Measurements from ENCODE around the gene SLC27A3.

Gene SLC27A3

GRCh38 chr1:153790313-153790965 lies 15.2 kb downstream of the SLC27A3 start:
- Histone ChIP-seq H3F3A (ENCODE audit: insufficient read depth, low read length) (peaks cover 28% of the 10 kb centered on the region), H3K9me2 (replicated peaks; ENCODE audit: insufficient read depth, low read length) (no peaks in the 10 kb centered on the region), H3K4me2 (ENCODE audit: low read depth, low read length) (peak overlapping the region; percentile 56), H3K36me3 (replicated peaks; ENCODE audit: insufficient read depth, low read length) (no peaks in the 10 kb centered on the region), H3K27ac (ENCODE audit: low read length) (peak overlapping the region; percentile 73), H2AFZ (ENCODE audit: low read length) (peak overlapping the region; percentile 43), H4K20me1 (ENCODE audit: insufficient read depth, low read length) (no peaks in the 10 kb centered on the region), H3K27me3 (replicated peaks; ENCODE audit: insufficient read depth, low read length) (no peaks in the 10 kb centered on the region), H3K79me2 (ENCODE audit: low read length) (no peaks in the 10 kb centered on the region), H3K4me1 (ENCODE audit: low read length) (peaks cover 29% of the 10 kb centered on the region), H3K9me3 (replicated peaks; ENCODE audit: insufficient read depth, low read length) (no peaks in the 10 kb centered on the region), H3K9ac (ENCODE audit: low read length) (peak overlapping the region; percentile 29), H3K4me3 (ENCODE audit: low read length) (peak overlapping the region; percentile 24)
- TF ChIP-seq CTCF (IDR thresholded peaks at IDR 0.05; ENCODE audit: low read length) (no peak), EZH2 (optimal IDR thresholded peaks at IDR 0.05; ENCODE audit: low read depth, low read length) (no peak), EZH2phosphoT487 (IDR thresholded peaks at IDR 0.05; ENCODE audit: low read length) (no peak)
- DNase-seq: no peak

- Histone ChIP-seq H3F3A (ENCODE audit: insufficient read depth, low read length) (peaks cover 27% of the 10 kb centered on the region), H3K79me2 (ENCODE audit: low read length) (no peaks in the 10 kb centered on the region), H3K4me1 (ENCODE audit: low read length) (peaks cover 29% of the 10 kb centered on the region), H3K27ac (ENCODE audit: low read length) (peak overlapping the region; percentile 73), H3K27me3 (replicated peaks; ENCODE audit: insufficient read depth, low read length) (no peaks in the 10 kb centered on the region), H3K9me3 (replicated peaks; ENCODE audit: insufficient read depth, low read length) (no peaks in the 10 kb centered on the region), H2AFZ (ENCODE audit: low read length) (peak overlapping the region; percentile 43), H3K4me3 (ENCODE audit: low read length) (peak overlapping the region; percentile 24), H3K36me3 (replicated peaks; ENCODE audit: insufficient read depth, low read length) (no peaks in the 10 kb centered on the region), H3K9me2 (replicated peaks; ENCODE audit: insufficient read depth, low read length) (no peaks in the 10 kb centered on the region), H3K9ac (ENCODE audit: low read length) (peak overlapping the region; percentile 41), H4K20me1 (ENCODE audit: insufficient read depth, low read length) (no peaks in the 10 kb centered on the region), H3K4me2 (ENCODE audit: low read depth, low read length) (peak overlapping the region; percentile 56)
- TF ChIP-seq EZH2phosphoT487 (IDR thresholded peaks at IDR 0.05; ENCODE audit: low read length) (no peak), CTCF (IDR thresholded peaks at IDR 0.05; ENCODE audit: low read length) (no peak), EZH2 (optimal IDR thresholded peaks at IDR 0.05; ENCODE audit: low read depth, low read length) (no peak)
- peak; percentile 97 for DNase-seq
Measured at GRCh38 chr1:153790966-153791647, 15.9 kb downstream of the SLC27A3 start.

- H3K4me2 ChIP-seq (ENCODE audit: low read depth, low read length): peak overlapping the region; percentile 56
- H2AFZ ChIP-seq (ENCODE audit: low read length): peak overlapping the region; percentile 35
- H3K9ac ChIP-seq (ENCODE audit: low read length): peak overlapping the region; percentile 41
- peak; percentile 33 for DNase-seq
- TF ChIP-seq CTCF (IDR thresholded peaks at IDR 0.05; ENCODE audit: low read length): no peak
- peak overlapping the region; percentile 73 for H3K27ac ChIP-seq (ENCODE audit: low read length)
- no peaks in the 10 kb centered on the region for H3K9me3 ChIP-seq (replicated peaks; ENCODE audit: insufficient read depth, low read length)
- peaks cover 27% of the 10 kb centered on the region for H3F3A ChIP-seq (ENCODE audit: insufficient read depth, low read length)
- H4K20me1 ChIP-seq (ENCODE audit: insufficient read depth, low read length): no peaks in the 10 kb centered on the region
- H3K4me3 ChIP-seq (ENCODE audit: low read length): peak overlapping the region; percentile 8; the same call in 1 of the 2 replicates
- H3K27me3 ChIP-seq (replicated peaks; ENCODE audit: insufficient read depth, low read length): no peaks in the 10 kb centered on the region
- H3K36me3 ChIP-seq (replicated peaks; ENCODE audit: insufficient read depth, low read length): no peaks in the 10 kb centered on the region
- no peaks in the 10 kb centered on the region for H3K79me2 ChIP-seq (ENCODE audit: low read length)
- H3K4me1 ChIP-seq (ENCODE audit: low read length): peaks cover 30% of the 10 kb centered on the region
- no peaks in the 10 kb centered on the region for H3K9me2 ChIP-seq (replicated peaks; ENCODE audit: insufficient read depth, low read length)
Measured at GRCh38 chr1:153791648-153792253, 16.5 kb downstream of the SLC27A3 start.

Measured in MM.1S (cell line).